HEK293T (cell line): ENCODE data around the gene SLCO4A1.

ENCODE experiments used
- CTCF ChIA-PET: fragments of 350-600 bp; formaldehyde crosslinking; extraction: SDS; loops from one replicate; lab custom pipeline; 2021; ENCODE audit warnings: antibody characterized with exemption, inconsistent platforms; lab: Yijun Ruan, JAX
- POLR2A ChIA-PET: fragments of 350-600 bp; formaldehyde crosslinking; extraction: SDS; loops from one replicate; lab custom pipeline; 2020; ENCODE audit warnings: antibody characterized with exemption, inconsistent platforms; lab: Yijun Ruan, JAX
- DNase-seq: peaks from one replicate; pipeline ENCODE4 v3.0.0; 2012; ENCODE audit warnings: mixed read lengths; ENCODE audit errors: extremely low spot score
- ARNT ChIP-seq: fragments of 450-650 bp; IDR thresholded peaks from 2 replicates; pipeline ENCODE4 v1.6.1; 2017; ENCODE audit warnings: mild to moderate bottlenecking
- BHLHE40 ChIP-seq: fragments of 450-650 bp; IDR thresholded peaks from 2 replicates; pipeline ENCODE4 v1.6.1; 2016; ENCODE audit warnings: mild to moderate bottlenecking, moderate library complexity, borderline replicate concordance
- CTBP1 ChIP-seq: fragments of 450-650 bp; IDR thresholded peaks from 2 replicates; pipeline ENCODE4 v1.6.1; 2016; ENCODE audit warnings: borderline replicate concordance
- ELF4 ChIP-seq: fragments of 450-650 bp; IDR thresholded peaks from 2 replicates; pipeline ENCODE4 v1.6.1; 2017; ENCODE audit warnings: antibody characterized with exemption
- FOXA1 ChIP-seq: fragments of 450-650 bp; IDR thresholded peaks from 2 replicates; pipeline ENCODE4 v1.6.1; 2016; ENCODE audit warnings: mild to moderate bottlenecking
- FOXK2 ChIP-seq: fragments of 450-650 bp; IDR thresholded peaks from 2 replicates; pipeline ENCODE4 v1.6.1; 2016; ENCODE audit warnings: mild to moderate bottlenecking
- FOXM1 ChIP-seq: fragments of 450-650 bp; IDR thresholded peaks from 2 replicates; pipeline ENCODE4 v1.6.1; 2017; ENCODE audit warnings: mild to moderate bottlenecking, borderline replicate concordance
- HDGF ChIP-seq: fragments of 450-650 bp; IDR thresholded peaks from 2 replicates; pipeline ENCODE4 v1.6.1; 2017; ENCODE audit warnings: antibody characterized with exemption, borderline replicate concordance
- L3MBTL2 ChIP-seq: fragments of 450-650 bp; conservative IDR thresholded peaks from 2 replicates; pipeline ENCODE4 v1.6.1; 2016; ENCODE audit warnings: mild to moderate bottlenecking
- LEF1 ChIP-seq: fragments of 450-650 bp; IDR thresholded peaks from 2 replicates; pipeline ENCODE4 v1.6.1; 2017; ENCODE audit warnings: mild to moderate bottlenecking, borderline replicate concordance
- NFRKB ChIP-seq: fragments of 450-650 bp; IDR thresholded peaks from 2 replicates; pipeline ENCODE4 v1.6.1; 2016; ENCODE audit warnings: mild to moderate bottlenecking, moderate library complexity
- PKNOX1 ChIP-seq: fragments of 450-650 bp; IDR thresholded peaks from 2 replicates; pipeline ENCODE4 v1.6.1; 2016
- SP1 ChIP-seq: fragments of 450-650 bp; IDR thresholded peaks from 2 replicates; pipeline ENCODE4 v1.6.1; 2017
- SUZ12 ChIP-seq: fragments of 450-650 bp; IDR thresholded peaks from 2 replicates; pipeline ENCODE4 v1.6.1; 2016; ENCODE audit warnings: mild to moderate bottlenecking
- TARDBP ChIP-seq: fragments of 450-650 bp; IDR thresholded peaks from 2 replicates; pipeline ENCODE4 v1.6.1; 2016
- ZNF384 ChIP-seq: fragments of 450-650 bp; IDR thresholded peaks from 2 replicates; pipeline ENCODE4 v1.6.1; 2016

SLCO4A1 gene

DNA sequence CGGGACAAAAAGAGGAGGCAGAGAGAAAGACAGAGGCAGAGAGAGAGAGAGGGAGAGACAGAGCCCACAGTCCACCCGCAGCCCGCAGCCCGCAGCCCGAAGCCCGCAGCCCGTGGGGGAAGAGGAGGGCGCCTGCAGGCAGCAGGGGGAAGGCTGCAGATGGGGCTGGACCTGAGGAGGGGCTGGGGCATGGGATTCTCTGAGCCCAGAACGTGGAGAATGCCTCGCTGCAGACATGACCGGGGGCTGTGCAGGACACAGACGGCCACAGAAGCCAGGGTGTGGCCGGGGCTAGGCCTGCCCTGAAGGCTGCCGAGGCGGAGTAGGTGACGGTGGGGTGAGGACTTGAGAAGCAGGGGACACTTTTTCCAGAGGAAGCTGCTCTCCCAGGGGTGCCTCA is 6.5 kb upstream of the SLCO4A1 start:
- ChIA-PET POLR2A (no interaction called here), CTCF (no interaction called here)
- no peak for TF ChIP-seq ELF4
- no peak for TF ChIP-seq TARDBP
- no peak for TF ChIP-seq FOXK2
- TF ChIP-seq FOXA1, result no peak
- no peak for TF ChIP-seq SUZ12
- TF ChIP-seq HDGF, result no peak
- no peak for TF ChIP-seq L3MBTL2
- TF ChIP-seq SP1, result no peak
- no peak for TF ChIP-seq BHLHE40
- TF ChIP-seq NFRKB, result no peak
- no peak for TF ChIP-seq FOXM1
- TF ChIP-seq ZNF384, result no peak
- no peak for DNase-seq

DNA sequence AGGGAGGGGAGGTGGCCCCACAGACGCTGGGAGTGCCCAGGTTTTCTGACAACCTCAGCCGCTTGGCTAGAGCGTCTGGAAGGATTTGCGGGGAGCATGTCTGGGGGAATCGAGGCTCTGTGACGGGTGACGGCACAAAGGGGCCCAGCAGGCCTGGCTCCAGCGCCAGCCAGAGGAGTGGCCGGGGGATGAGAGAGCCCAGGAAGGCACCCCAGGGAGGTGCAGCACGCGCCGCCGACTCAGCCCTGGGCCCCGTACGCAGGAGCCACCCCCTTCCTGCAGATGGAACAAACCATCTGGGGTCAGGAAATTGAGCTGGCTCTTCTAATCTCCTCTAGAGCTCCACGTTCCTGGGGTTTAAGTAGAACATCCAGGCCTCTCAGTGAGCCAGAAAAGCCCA is 5.9 kb upstream of the SLCO4A1 start:
- ChIA-PET POLR2A (no interaction called here), CTCF (no interaction called here)
- no peak for TF ChIP-seq CTBP1
- TF ChIP-seq ELF4, result no peak
- no peak for DNase-seq

- DNase-seq, result no peak
- no peak for TF ChIP-seq SP1
- TF ChIP-seq HDGF, result no peak
- TF ChIP-seq ELF4, result no peak
- no peak for TF ChIP-seq SUZ12
- no peak for TF ChIP-seq FOXA1
- TF ChIP-seq NFRKB, result no peak
- TF ChIP-seq ARNT, result no peak
- no peak for TF ChIP-seq TARDBP
- no peak for TF ChIP-seq PKNOX1
- no peak for TF ChIP-seq FOXM1
- no peak for TF ChIP-seq BHLHE40
- no peak for TF ChIP-seq L3MBTL2
- no peak for TF ChIP-seq LEF1
- no peak for TF ChIP-seq FOXK2
- TF ChIP-seq CTBP1, result no peak
- no peak for TF ChIP-seq ZNF384
- CTCF ChIA-PET, result no interaction called here
- POLR2A ChIA-PET, result interaction anchor here (1.0 kb wide), 1 partner anchor 159 kb away, joined by 3 read pairs; the partner anchor contains the start of gene MRGBP
Measured at GRCh38 chr20:62637110-62637509, 5.2 kb upstream of the SLCO4A1 start.

- ChIA-PET CTCF (no interaction called here), POLR2A (interaction anchor here (1.0 kb wide), 1 partner anchor 158 kb away, joined by 3 read pairs; the partner anchor contains the start of gene MRGBP)
- no peak for DNase-seq
- TF ChIP-seq HDGF, result no peak
- no peak for TF ChIP-seq FOXK2
- no peak for TF ChIP-seq SP1
- no peak for TF ChIP-seq FOXA1
- TF ChIP-seq ARNT, result no peak
- no peak for TF ChIP-seq PKNOX1
- TF ChIP-seq ZNF384, result no peak
- no peak for TF ChIP-seq BHLHE40
- no peak for TF ChIP-seq LEF1
- TF ChIP-seq ELF4, result no peak
- no peak for TF ChIP-seq L3MBTL2
- TF ChIP-seq NFRKB, result no peak
- no peak for TF ChIP-seq SUZ12
- TF ChIP-seq TARDBP, result no peak
- no peak for TF ChIP-seq CTBP1
- no peak for TF ChIP-seq FOXM1
Measured at GRCh38 chr20:62637521-62638054, 4.7 kb upstream of the SLCO4A1 start.

- no peak for DNase-seq
- TF ChIP-seq SP1, result no peak
- no peak for TF ChIP-seq ELF4
- TF ChIP-seq FOXA1, result no peak
- no peak for TF ChIP-seq ARNT
- no peak for TF ChIP-seq LEF1
- no peak for TF ChIP-seq NFRKB
- TF ChIP-seq PKNOX1, result no peak
- TF ChIP-seq L3MBTL2, result no peak
- ChIA-PET POLR2A (interaction anchor here (1.0 kb wide), 1 partner anchor 158 kb away, joined by 3 read pairs; the partner anchor contains the start of gene MRGBP), CTCF (no interaction called here)
Measured at GRCh38 chr20:62638055-62638570, 4.2 kb upstream of the SLCO4A1 start.

DNA sequence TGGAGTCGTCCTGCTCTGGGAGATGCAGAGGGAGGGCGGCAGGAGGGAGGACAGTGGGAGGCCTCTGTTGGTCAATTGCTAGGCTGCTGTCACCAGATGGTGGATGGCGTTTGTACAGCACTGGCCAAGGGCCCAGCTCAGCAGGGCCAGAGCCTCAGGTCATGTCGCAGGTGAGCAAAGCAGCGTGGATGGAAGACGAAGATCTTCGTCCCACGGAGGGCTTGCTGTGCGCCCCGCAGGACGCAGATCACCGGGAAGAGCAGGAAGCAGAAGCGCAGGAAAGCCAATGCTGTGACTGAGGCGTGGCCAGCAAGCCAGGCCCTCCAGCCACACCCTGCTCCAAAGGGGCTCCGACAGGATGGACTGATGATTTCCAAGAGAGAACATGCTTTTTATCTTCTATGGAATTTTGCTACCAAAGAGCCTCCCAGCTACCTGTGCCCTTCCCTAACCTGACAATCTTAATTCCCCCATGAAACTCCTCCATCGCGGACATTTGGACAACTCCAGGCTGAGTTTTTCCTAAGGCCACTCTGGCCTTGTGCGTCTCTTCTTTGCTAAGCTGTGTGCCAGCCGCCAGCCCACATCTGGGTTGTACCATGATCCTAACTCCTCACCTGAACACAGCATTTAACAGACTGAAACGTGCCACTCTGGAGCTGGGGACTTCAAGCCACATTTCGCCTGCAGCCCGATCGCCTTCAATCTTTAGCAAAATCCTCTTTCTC is 3.5 kb upstream of the SLCO4A1 start:
- POLR2A ChIA-PET, result interaction anchor here (1.2 to 1.4 kb wide), 2 partner anchors 11 to 15 kb away, joined by 3 to 6 read pairs; no protein-coding TSS in a partner anchor
- CTCF ChIA-PET, result no interaction called here
- DNase-seq, result no peak
- no peak for TF ChIP-seq HDGF
- TF ChIP-seq SUZ12, result no peak
- TF ChIP-seq CTBP1, result no peak
- no peak for TF ChIP-seq ELF4
- no peak for TF ChIP-seq ARNT
